ENCODE measurements around the gene WDR86. TPM values are rescaled to one million over a fixed set of nuclear protein-coding genes. Genes with fewer than 3 reads are reported as not detected.

Gene WDR86
- total RNA-seq, 1 experiment from 2014 or later = not detected

DNA sequence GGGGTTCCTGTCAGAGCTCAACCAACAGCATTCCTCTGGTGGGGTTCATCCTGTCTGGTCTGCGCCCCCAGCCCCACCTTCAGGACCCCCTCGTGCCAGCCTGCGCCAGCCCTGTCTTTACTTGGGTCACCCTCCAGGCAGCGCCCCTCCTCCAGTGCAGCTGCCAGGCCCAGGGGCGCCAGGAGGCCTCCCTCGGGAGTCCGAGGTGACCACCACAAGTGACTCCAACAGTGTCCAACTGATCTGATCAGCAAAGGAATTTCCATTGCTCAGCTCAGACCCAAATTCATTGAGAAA lies 10.6 kb downstream of the WDR86 start:
- no peak overlapping the region for H3K4me2 ChIP-seq (ENCODE audit: low read length)
- H3K27ac ChIP-seq (ENCODE audit: low read depth, low read length) = no peak overlapping the region
- ChIA-PET CTCF (no interaction called here), RAD21 (ENCODE audit: low non-redundant PET in 1 of 2, low total read pairs in 2 of 2, uncharacterized antibody in 2 of 2, unreplicated experiment in 2 of 2) (no interaction called here), POLR2A (no interaction called here)
- H3K4me1 ChIP-seq (ENCODE audit: control insufficient read depth in 1 of 2, insufficient read depth in 2 of 2, low read length in 2 of 2) = peaks cover 19 to 26% of the 10 kb centered on the region in 2 experiments
- H3K9me2 ChIP-seq (ENCODE audit: insufficient read depth) = no peaks in the 10 kb centered on the region
- BruUV-seq (replicated peaks) = no TSS peak
- no peak overlapping the region for H2AFZ ChIP-seq (ENCODE audit: low read depth, low read length, poor library complexity, severe bottlenecking)
- intact Hi-C loops (cut with micrococcal nuclease) = no loop called here
- no peak overlapping the region for H3K9ac ChIP-seq (ENCODE audit: low read length)
- H3K36me3 ChIP-seq (ENCODE audit: control insufficient read depth in 1 of 2, insufficient read depth in 2 of 2, low read length in 2 of 2) = no peaks in the 10 kb centered on the region
- TF ChIP-seq ELF1 (IDR thresholded peaks at IDR 0.05; ENCODE audit: borderline replicate concordance, low read depth) = no peak
- no peak for TF ChIP-seq RAD21 (IDR thresholded peaks at IDR 0.05; ENCODE audit: low read depth)
- no peak for TF ChIP-seq EZH2 (IDR thresholded peaks at IDR 0.05)
- no peak for TF ChIP-seq YY1 (IDR thresholded peaks at IDR 0.05; ENCODE audit: extremely low read depth, insufficient replicate concordance, low read depth, low read length)
- H3K27me3 ChIP-seq (ENCODE audit: insufficient read depth, low read length) = no peaks in the 10 kb centered on the region
- no peaks in the 10 kb centered on the region for H3K79me2 ChIP-seq (ENCODE audit: insufficient read depth, low read length)
- no peak overlapping the region for H3K4me3 ChIP-seq (replicated peaks in 1 of 2; ENCODE audit: low read depth in 1 of 2, low read length in 2 of 2)
- DNase-seq (ENCODE audit: low read depth, low spot score) = no peak
- ATAC-seq = no peak
- H4K20me1 ChIP-seq (ENCODE audit: insufficient read depth) = no peaks in the 10 kb centered on the region
- no peaks in the 10 kb centered on the region for H3K9me3 ChIP-seq (ENCODE audit: control insufficient read depth in 1 of 2, insufficient read depth in 1 of 2, low read depth in 1 of 2, low read length in 2 of 2)

DNA sequence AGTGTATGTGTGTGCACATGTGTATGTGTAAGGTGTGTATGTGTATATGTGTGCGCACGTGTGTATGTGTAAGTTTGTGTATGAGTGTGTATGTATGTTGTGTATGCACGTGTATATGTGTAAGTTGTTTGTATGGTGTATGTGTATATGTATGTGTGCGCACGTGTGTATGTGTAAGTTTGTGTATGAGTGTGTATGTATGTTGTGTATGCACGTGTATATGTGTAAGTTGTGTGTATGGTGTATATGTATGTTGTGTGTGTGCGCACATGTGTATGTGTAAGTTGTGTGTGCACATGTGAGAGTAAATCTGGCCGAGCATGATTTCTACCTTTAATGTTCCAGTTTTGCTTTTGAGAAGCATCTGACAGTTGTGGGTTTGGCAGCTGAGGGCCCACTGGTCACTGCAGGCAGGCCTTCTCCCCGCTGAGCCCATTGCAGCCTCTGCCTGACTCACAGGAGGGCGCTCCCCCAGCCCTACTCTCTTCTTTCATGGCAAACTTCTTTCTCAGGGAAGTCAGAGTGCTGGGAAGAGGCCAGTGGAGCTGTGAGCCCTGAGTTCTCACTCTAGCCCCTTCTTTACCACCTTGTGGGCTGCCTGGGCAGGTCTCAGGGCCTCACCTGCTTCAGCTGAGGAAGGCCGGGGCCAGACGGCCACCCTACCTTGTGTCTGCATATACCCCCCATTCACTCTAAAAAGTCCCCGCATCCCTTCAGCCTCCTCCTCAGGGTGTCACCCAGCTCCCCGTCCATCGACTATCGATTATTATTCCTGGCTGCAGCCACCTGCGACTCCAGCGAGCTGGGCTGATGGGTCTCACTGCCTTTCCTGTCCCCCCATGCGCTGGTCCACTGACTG lies 11.2 kb downstream of the WDR86 start:
- Histone ChIP-seq H3K27ac (ENCODE audit: low read depth, low read length) (no peak overlapping the region; the same call in 1 of the 2 replicates), H3K4me1 (ENCODE audit: control insufficient read depth in 1 of 2, insufficient read depth in 2 of 2, low read length in 2 of 2) (peaks cover 14 to 20% of the 10 kb centered on the region in 2 experiments), H3K27me3 (ENCODE audit: insufficient read depth, low read length) (no peaks in the 10 kb centered on the region), H3K9me2 (ENCODE audit: insufficient read depth) (no peaks in the 10 kb centered on the region), H3K79me2 (ENCODE audit: insufficient read depth, low read length) (no peaks in the 10 kb centered on the region), H3K4me3 (replicated peaks in 1 of 2; ENCODE audit: low read depth in 1 of 2, low read length in 2 of 2) (no peak overlapping the region), H3K36me3 (ENCODE audit: control insufficient read depth in 1 of 2, insufficient read depth in 2 of 2, low read length in 2 of 2) (no peaks in the 10 kb centered on the region), H2AFZ (ENCODE audit: low read depth, low read length, poor library complexity, severe bottlenecking) (no peak overlapping the region), H3K4me2 (ENCODE audit: low read length) (no peak overlapping the region), H3K9ac (ENCODE audit: low read length) (no peak overlapping the region), H3K9me3 (ENCODE audit: control insufficient read depth in 1 of 2, insufficient read depth in 1 of 2, low read depth in 1 of 2, low read length in 2 of 2) (no peaks in the 10 kb centered on the region), H4K20me1 (ENCODE audit: insufficient read depth) (no peaks in the 10 kb centered on the region)
- TF ChIP-seq CBX3 (IDR thresholded peaks at IDR 0.05; ENCODE audit: low read depth) (no peak), POLR2AphosphoS5 (IDR thresholded peaks at IDR 0.05; ENCODE audit: low read depth, low read length) (no peak), CEBPB (IDR thresholded peaks at IDR 0.05; ENCODE audit: low read depth) (no peak)
- TF ChIP-seq, protein P1, sequence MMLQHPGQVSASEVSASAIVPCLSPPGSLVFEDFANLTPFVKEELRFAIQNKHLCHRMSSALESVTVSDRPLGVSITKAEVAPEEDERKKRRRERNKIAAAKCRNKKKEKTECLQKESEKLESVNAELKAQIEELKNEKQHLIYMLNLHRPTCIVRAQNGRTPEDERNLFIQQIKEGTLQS (IDR thresholded peaks at IDR 0.05) = no peak
- intact Hi-C loops (cut with micrococcal nuclease) = no loop called here
- ChIA-PET RAD21 (ENCODE audit: low non-redundant PET in 1 of 2, low total read pairs in 2 of 2, uncharacterized antibody in 2 of 2, unreplicated experiment in 2 of 2) (no interaction called here), CTCF (no interaction called here), POLR2A (no interaction called here)
- BruUV-seq (replicated peaks) = no TSS peak
- no peak for ATAC-seq
- no peak for DNase-seq (ENCODE audit: low read depth, low spot score)

Data from HCT116 (cell line).